C4-2B (cell line): ENCODE measurements around the gene MED13.

Experiments used
- ZFX ChIP-seq: fragments of 450-650 bp; IDR thresholded peaks from 2 replicates; pipeline ENCODE4 v1.6.1; 2017
- TF ChIP-seq, protein P1 (sequence below): fragments of 450-650 bp; conservative IDR thresholded peaks from 2 replicates; pipeline ENCODE4 v1.5.1; 2017; ENCODE audit warnings: mild to moderate bottlenecking

DNA sequence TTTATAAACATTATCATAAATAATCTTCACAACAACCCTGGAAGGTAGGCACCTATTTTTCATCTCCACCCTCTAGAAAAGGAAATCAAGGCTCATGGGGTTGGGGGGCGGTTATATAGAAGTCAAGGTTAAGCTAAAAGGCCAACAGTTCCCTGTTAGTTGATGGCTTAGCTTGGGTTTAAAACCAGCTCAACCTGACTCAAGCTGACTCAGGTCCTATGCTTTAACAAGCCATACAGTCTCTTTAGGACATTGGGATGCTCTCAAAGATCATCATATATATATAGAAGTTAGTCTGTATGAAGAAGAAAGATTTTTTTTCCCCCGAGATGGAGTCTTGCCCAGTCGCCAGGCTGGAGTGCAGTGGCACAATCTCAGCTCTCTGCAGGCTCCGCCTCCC lies 44.8 kb upstream of the MED13 start:
- TF ChIP-seq, protein P1, sequence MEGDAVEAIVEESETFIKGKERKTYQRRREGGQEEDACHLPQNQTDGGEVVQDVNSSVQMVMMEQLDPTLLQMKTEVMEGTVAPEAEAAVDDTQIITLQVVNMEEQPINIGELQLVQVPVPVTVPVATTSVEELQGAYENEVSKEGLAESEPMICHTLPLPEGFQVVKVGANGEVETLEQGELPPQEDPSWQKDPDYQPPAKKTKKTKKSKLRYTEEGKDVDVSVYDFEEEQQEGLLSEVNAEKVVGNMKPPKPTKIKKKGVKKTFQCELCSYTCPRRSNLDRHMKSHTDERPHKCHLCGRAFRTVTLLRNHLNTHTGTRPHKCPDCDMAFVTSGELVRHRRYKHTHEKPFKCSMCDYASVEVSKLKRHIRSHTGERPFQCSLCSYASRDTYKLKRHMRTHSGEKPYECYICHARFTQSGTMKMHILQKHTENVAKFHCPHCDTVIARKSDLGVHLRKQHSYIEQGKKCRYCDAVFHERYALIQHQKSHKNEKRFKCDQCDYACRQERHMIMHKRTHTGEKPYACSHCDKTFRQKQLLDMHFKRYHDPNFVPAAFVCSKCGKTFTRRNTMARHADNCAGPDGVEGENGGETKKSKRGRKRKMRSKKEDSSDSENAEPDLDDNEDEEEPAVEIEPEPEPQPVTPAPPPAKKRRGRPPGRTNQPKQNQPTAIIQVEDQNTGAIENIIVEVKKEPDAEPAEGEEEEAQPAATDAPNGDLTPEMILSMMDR: no peak
- TF ChIP-seq ZFX: no peak
